ENCODE results near the gene ELAPOR1.

GRCh38 chr1:109111386-109112055, 2.4 kb upstream of the ELAPOR1 start:
- TF ChIP-seq CTCF (IDR thresholded peaks at IDR 0.05; ENCODE audit: low read length) (no peak), EZH2 (optimal IDR thresholded peaks at IDR 0.05; ENCODE audit: low read depth, low read length) (no peak)
